Measurements from ENCODE around the gene OLA1. TPM values are rescaled to one million over a fixed set of nuclear protein-coding genes. Genes with fewer than 3 reads are reported as not detected.

Gene OLA1
- total RNA-seq, 1 donor from 2014 or later: 104 TPM

DNA sequence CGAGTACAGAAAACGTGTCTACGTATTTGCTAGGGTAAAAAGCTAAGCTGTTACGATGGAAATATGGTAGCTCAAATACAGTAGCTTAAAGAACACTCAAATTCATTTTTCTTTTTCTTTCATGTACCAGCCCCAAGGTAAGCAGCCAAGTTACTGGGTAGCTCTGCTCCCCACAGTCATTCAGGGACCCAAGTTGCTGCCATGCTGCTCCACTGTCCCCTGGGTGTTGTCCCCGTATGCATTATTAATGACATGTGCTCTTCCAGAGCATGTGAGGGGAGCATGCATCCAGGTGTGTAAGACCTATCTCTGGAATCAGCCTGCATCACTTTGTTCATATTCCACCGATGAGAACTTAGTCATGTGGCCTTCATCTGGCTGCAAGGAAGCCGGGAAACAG, 178.1 kb downstream of the OLA1 start:
- no peak for DNase-seq (ENCODE audit: low read depth)
- no peak for TF ChIP-seq CTCF (conservative IDR thresholded peaks at IDR 0.05; ENCODE audit: low read depth, low read length)
- no peak overlapping the region for H3K4me3 ChIP-seq (ENCODE audit: low read depth, low read length)

GRCh38 chr2:174067815-174068214, 180.5 kb downstream of the OLA1 start:
- no peak overlapping the region for H3K4me3 ChIP-seq (ENCODE audit: low read depth, low read length)
- no peak for TF ChIP-seq CTCF (conservative IDR thresholded peaks at IDR 0.05; ENCODE audit: low read depth, low read length)
- no peak for DNase-seq (ENCODE audit: low read depth)

- H3K4me3 ChIP-seq (ENCODE audit: low read depth, low read length): no peak overlapping the region
- no peak for DNase-seq (ENCODE audit: low read depth)
- TF ChIP-seq CTCF (conservative IDR thresholded peaks at IDR 0.05; ENCODE audit: low read depth, low read length): no peak
These were observed 181.5 kb downstream of the OLA1 start for GRCh38 chr2:174066871-174067270.

- no peak for TF ChIP-seq CTCF (conservative IDR thresholded peaks at IDR 0.05; ENCODE audit: low read depth, low read length)
- DNase-seq (ENCODE audit: low read depth): no peak
- H3K4me3 ChIP-seq (ENCODE audit: low read depth, low read length): no peak overlapping the region
These were observed 184.7 kb downstream of the OLA1 start for GRCh38 chr2:174063492-174064092.

GRCh38 chr2:174062934-174063333, 185.4 kb downstream of the OLA1 start:
- no peak for TF ChIP-seq CTCF (conservative IDR thresholded peaks at IDR 0.05; ENCODE audit: low read depth, low read length)
- DNase-seq (ENCODE audit: low read depth): no peak
- no peak overlapping the region for H3K4me3 ChIP-seq (ENCODE audit: low read depth, low read length)

GRCh38 chr2:174059884-174060244, 188.5 kb downstream of the OLA1 start:
- no peak for DNase-seq (ENCODE audit: low read depth)

More at GRCh38 chr2:174059884-174060244, 188.5 kb downstream of the OLA1 start:
- no peak for TF ChIP-seq CTCF (conservative IDR thresholded peaks at IDR 0.05; ENCODE audit: low read depth, low read length)
- no peak overlapping the region for H3K4me3 ChIP-seq (ENCODE audit: low read depth, low read length)

All from epithelial cell of proximal tubule (primary cell).